Vagina (tissue), 2 donors: ENCODE results near the gene SH3BP2.

Experiments used
- POLR2A ChIP-seq, 2 donors: fragments of 450-650 bp; IDR thresholded peaks; one replicate each; pipeline ENCODE4 v1.6.1; 2017; ENCODE audit warnings: antibody characterized with exemption in 2 of 2, mild to moderate bottlenecking in 2 of 2, moderate library complexity in 2 of 2
- POLR2AphosphoS5 ChIP-seq, 2 donors: sonication (generic); formaldehyde crosslinking; IDR thresholded peaks; one replicate each; pipeline ENCODE4 v1.9.0; 2017; ENCODE audit warnings: antibody characterized with exemption in 2 of 2, mild to moderate bottlenecking in 2 of 2, low read depth in 1 of 2; ENCODE audit not compliant: insufficient read depth in 1 of 2
- TF ChIP-seq, protein P1 (sequence below), 3 experiments: fragments of 450-650 bp in 2 of 3; fragments of 200-600 bp in 1 of 3; sonication (generic) in 1 of 3; IDR thresholded peaks; one replicate each; pipeline ENCODE4 v1.5.1; 2017 to 2019; ENCODE audit warnings: antibody characterized with exemption in 3 of 3, mild to moderate bottlenecking in 2 of 3, moderate library complexity in 2 of 3

DNA sequence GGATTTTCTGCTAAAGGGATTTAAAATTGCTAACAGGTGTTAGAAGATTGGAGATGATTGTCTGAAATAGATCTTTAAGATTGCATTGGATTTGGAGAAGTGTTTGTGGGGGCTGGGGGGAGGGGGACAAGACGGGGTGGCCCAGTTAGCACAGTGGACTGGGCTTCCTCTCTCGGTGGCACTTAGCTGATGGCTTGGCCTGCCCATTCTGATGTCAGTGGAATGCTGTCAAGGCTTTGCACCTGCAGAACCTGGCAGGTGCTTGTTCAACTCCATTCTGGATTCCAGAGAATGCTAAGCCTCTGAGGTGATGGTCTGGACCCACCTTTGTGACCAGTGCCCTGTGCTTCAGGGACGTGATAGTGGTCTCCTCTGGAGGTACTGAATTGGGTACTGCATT is 94.5 kb downstream of the SH3BP2 start:
- TF ChIP-seq, protein P1, sequence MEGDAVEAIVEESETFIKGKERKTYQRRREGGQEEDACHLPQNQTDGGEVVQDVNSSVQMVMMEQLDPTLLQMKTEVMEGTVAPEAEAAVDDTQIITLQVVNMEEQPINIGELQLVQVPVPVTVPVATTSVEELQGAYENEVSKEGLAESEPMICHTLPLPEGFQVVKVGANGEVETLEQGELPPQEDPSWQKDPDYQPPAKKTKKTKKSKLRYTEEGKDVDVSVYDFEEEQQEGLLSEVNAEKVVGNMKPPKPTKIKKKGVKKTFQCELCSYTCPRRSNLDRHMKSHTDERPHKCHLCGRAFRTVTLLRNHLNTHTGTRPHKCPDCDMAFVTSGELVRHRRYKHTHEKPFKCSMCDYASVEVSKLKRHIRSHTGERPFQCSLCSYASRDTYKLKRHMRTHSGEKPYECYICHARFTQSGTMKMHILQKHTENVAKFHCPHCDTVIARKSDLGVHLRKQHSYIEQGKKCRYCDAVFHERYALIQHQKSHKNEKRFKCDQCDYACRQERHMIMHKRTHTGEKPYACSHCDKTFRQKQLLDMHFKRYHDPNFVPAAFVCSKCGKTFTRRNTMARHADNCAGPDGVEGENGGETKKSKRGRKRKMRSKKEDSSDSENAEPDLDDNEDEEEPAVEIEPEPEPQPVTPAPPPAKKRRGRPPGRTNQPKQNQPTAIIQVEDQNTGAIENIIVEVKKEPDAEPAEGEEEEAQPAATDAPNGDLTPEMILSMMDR (IDR thresholded peaks at IDR 0.05), result no peak
- TF ChIP-seq POLR2AphosphoS5 (IDR thresholded peaks at IDR 0.05; ENCODE audit: insufficient read depth in 1 of 2, low read depth in 1 of 2) (no peak), POLR2A (IDR thresholded peaks at IDR 0.05) (no peak)
